Sciatic nerve (tissue), 2 donors: Measurements from ENCODE around the gene CD244. TPM values are rescaled to one million over a fixed set of nuclear protein-coding genes. Genes with fewer than 3 reads are reported as not detected.

Experiments
- ATAC-seq: fragments of 200-7000 bp; cut with Tn5 transposase; one replicate; pipeline ENCODE4 v1.9.1; 2020; ENCODE audit warnings: mild to moderate bottlenecking, moderate library complexity
- DNase-seq: peaks from one replicate; pipeline ENCODE4 v3.0.0-alpha.2; 2020; ENCODE audit warnings: low spot score
- intact Hi-C: fragments of 100-400 bp; cut with DNase I; formaldehyde crosslinking; loops from one replicate; pipeline ENCODE4 v1.14.2; 2022
- total RNA-seq: library from RNA; stranded (reverse); fragmentation: NEBNext Ultra II Directional; extraction: Animal tissue kit (Norgen Biotek cat#: 25700); gene quantifications from one replicate; pipeline ENCODE4 v1.2.1, GENCODE V29; 2021
- donor health status: DM: no; HTN: no; CAD: no.
- donor health status: DM: no; HTN: no; CAD: no.

Gene CD244
- total RNA-seq, 1 donor from 2014 or later: 0.98 TPM

DNA sequence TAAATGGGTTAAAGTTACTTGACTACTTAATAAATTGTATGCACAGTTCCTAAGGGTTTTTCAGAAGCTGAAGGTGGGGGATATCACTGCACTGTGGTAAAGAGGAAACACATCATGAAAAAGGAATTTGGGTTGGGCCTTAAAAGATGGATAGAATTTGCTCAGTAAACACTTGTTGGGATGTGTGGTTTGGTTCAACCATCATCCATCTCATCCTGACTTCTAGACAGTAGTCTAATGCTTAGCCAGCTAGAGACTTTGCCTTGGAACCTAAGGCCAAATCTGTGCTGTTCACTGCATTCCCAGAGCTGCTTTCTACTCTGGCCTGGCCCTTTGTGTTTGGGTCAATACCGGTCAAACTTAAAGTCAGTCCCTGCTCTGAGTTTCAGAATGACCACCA lies 36.1 kb downstream of the CD244 start:
- ATAC-seq (no peak), DNase-seq (no peak)
- intact Hi-C loops: no loop called here

DNA sequence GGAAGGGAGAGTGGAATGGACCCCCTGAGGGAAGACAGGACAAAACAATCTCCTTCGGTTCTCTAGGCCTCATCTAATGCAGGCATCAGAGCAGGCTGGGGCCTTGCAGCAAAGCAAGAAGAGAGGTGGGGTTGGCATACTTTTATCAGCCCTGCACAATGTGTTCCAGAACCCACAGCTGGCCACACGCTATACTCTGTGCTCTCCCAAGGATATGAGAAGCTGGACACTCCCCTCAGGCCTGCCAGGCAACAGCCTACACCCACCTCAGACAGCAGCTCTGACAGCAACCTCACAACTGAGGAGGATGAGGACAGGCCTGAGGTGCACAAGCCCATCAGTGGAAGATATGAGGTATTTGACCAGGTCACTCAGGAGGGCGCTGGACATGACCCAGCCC lies 39.4 kb downstream of the CD244 start:
- DNase-seq: no peak
- intact Hi-C loops: no loop called here
- no peak for ATAC-seq

DNA sequence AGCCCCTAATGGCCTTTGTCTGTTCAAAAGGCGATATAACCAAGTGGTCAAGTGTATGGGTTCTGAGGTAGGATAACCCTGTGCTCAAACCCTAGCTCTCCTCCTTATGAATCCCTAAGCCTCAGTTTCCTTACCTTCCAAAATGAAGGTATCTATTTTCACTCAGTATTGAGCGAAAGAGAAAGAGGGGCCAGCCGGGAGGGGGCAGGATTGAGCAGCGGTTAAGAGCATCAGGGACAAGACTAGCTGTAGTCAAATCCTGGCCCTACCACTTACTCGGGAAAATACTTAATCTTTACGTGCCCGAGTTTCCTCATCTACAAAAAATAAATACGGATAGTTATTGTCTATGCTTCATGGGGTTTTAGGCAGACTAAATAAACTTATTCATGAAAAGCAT lies 41.1 kb downstream of the CD244 start:
- DNase-seq (no peak), ATAC-seq (no peak)
- intact Hi-C loops: no loop called here

DNA sequence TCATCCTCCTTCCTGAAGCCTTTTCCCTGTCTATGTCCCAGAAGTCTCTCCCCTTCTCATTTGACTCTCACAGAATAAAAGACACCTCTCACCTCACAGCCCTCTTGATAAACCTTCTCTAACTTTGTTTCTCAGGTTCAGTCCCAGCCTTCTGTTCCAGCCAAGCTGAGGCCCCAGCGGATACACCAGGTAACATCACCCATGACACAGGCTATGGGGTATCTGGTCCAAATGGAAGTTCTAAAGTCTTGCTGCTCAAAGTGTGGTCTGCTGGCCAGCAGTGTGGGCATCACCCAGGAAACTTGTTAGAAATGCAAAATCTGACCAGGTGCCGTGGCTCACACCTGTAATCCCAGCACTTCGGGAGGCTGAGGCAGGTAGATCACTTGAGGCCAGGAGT lies 43.5 kb downstream of the CD244 start:
- DNase-seq: no peak
- no peak for ATAC-seq
- intact Hi-C loops: no loop called here

DNA sequence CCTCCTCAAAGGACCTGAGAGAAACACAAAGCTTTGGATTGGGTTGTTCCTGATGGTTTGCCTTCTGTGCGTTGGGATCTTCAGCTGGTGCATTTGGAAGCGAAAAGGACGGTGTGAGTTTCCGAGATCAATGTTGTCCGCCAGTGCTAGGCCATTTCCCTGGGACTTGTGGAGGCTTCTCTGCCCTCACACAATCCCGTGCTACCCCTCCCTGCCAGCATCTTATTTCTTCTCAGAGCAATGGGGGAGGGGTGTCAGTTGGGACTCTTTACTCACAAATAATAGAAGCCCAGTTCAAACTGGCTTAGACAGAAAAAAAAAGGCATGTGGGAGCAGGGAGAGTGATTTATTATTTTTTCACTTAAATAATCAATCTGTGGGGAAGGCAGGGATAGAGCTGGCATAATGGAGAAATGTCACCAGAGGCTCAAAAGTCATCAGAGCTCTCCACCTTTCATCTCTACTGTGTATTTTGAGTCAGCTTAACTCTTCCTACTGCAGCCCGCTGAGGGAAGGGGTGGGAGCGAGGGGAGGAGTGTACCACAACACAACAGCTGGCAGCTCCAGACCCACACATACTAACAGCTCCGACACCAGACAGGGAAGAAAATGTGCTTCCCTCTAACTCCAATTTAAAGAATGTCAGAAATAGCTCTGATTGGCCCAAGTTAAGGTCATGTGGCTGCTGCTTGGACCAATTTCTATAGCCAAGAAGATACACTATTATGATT lies 44.3 kb downstream of the CD244 start:
- DNase-seq (no peak), ATAC-seq (no peak)
- intact Hi-C loops: no loop called here

DNA sequence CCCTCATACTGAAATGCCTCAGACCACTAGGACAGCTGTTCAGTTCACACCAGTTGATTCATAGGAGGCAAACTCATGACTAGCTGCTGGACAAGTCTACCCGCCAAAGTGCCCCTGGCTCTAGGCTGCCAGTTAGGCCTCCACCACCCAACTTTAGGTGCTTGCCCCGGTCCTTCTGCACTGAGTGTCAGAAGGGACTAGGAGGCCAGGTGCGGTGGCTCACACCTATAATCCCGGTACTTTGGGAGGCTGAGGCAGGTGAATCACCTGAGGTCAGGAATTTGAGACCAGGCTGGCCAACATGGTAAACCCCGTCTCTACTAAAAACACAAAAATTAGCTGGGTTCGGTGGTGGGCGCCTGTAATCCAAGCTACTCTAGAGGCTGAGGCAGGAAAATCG lies 47.8 kb downstream of the CD244 start:
- DNase-seq (no peak), ATAC-seq (no peak)
- intact Hi-C loops: no loop called here

DNA sequence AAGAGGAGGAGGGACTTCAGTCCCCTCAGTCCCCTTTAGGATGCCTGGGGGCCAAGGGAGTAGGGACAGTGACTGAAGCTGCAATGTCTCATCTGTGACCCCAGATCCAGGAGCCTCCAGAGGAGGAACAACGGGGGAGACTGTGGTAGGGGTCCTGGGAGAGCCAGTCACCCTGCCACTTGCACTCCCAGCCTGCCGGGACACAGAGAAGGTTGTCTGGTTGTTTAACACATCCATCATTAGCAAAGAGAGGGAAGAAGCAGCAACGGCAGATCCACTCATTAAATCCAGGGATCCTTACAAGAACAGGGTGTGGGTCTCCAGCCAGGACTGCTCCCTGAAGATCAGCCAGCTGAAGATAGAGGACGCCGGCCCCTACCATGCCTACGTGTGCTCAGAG lies 48.4 kb downstream of the CD244 start:
- no peak for DNase-seq
- ATAC-seq: no peak
- intact Hi-C loops: no loop called here

DNA sequence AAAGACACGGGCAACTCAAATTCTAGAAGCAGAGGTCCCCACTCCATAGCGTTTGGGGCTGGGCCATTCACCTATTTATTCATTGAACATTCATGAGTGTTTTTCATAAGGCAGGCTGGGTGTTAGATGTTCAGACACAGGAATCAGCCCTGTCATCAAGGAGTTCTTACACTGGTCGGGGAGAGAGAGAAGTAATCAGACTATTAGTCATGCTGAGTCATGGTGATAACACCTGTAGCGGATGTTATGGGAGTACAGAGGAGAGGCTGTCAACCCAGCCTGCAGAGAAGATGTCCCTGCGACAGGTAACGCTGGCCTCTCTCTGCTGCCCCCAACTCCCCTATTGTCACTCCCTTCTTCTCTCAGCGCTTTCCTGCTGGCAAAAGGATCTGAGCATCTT lies 49.5 kb downstream of the CD244 start:
- DNase-seq: no peak
- intact Hi-C loops: no loop called here
- ATAC-seq: no peak

DNA sequence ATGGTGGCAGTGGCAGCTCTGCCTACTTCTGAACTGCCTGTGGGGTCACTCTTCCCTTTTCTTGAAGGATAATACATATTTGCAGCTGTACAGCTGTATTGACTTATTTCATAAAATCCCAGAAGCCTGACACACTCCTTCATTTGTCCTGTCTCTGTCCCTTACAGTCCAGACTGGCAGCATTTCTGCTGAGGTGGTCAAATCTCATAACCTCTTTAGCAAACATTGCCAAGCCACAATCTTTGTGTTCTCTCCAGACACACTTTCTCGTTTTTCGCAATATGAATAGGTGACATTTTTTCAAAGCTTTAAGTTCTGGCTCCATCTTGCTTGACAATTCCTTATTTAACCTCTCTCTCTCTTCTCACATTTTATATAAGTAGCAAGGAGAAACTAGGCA lies 51.5 kb downstream of the CD244 start:
- intact Hi-C loops: no loop called here
- no peak for ATAC-seq

DNA sequence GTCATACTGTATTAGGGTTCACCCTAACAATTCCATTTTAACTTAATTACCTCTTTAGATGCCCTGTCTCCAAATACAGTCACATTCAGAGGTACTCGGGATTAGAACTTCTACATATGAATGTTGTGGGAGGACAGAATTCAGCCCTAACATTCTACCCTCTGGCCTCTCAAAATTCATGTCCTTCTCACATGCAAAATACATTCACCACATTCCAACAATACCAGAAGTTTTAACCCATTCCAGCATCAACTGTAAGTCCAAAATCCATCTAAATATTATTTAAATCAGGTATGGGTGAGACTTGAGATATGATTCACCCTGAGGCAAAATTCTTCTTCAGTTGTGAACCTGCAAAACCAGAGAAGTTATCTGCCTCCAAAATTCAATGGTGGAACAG lies 52.2 kb downstream of the CD244 start:
- ATAC-seq: no peak
- intact Hi-C loops: no loop called here

More for the DNA sequence above, 51.5 kb downstream of the CD244 start:
- no peak for DNase-seq

DNA sequence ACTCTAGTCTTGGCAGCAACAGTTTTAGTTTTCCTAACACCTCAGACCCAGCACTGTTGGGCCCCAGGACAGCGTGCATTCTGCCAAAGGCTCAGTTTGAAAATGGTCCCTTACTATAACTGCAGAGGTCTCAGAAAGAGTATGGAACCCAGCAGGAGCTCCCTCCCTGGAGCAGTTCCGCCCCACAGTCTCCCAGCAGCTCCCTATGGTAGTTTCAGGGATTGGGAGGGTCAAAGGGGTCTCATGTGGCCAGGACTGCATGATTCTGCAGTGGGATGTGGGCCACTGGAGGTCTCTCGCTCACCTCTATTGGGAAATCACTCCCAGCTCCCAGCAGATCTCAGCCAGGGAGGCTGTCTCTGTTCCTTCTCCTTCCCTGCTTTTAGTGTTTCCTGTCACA lies 54.4 kb downstream of the CD244 start:
- DNase-seq (no peak), ATAC-seq (no peak)
- intact Hi-C loops: no loop called here

More for the DNA sequence above, 52.2 kb downstream of the CD244 start:
- no peak for DNase-seq

DNA sequence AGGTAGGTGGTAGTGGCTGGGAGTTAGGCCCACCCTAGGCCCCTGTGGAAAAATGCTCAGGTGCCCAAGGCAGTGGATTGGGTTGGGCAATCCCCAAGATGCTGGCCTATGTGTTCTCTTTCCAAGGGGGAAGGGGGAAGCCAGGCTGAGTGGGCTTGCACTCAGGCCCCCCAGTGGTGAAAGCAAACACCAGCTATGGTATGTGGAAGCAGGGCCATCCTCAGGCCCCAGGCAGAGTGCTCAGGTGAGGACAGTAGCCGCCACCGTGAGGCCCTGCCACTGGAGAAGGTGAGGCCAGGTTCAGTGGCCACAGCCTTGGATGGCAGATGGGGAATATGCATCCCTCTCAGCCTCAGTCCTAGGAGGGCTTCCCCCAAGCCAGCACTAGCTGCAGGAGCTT lies 54.9 kb downstream of the CD244 start:
- ATAC-seq: no peak
- intact Hi-C loops: no loop called here
- DNase-seq: no peak

DNA sequence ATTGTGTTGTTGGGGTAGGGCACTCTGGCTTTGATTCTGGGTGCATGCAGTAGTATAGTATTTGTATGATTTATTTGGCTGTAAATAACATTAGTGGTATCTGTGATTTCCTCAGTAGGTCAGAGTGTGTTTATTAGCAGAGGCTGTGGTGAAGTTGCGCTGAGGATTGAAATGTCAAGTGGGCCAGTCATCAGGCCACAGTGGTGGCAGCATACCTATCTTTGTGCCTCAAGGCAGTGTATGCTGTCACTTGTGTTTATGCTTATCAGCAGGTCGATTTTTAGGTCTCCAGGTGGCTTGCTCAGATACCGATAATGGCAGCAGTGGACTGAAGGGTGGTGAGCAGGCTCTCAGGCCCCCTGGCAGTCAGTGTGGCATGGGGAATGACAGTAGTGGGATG lies 55.4 kb downstream of the CD244 start:
- intact Hi-C loops: no loop called here
- DNase-seq: no peak
- no peak for ATAC-seq

DNA sequence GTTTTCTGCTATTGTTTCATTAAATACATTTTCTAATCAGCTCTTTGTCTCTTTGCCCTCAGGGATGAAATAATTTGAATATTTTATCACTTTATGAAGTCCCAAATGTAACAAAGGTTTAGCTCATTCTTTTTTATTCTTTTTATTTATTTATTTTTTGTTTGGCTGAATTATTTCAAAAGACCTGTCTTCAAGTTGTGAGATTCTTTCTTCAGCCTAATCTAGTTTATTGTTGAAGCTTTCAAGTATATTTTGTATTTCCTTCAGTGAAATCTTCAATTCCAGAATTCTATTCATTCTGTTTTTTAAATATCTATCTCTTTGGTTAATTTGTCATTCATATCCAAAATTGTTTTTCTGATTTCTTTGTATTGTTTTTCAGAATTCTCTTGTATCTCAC lies 55.9 kb downstream of the CD244 start:
- ATAC-seq: no peak
- intact Hi-C loops: no loop called here

DNA sequence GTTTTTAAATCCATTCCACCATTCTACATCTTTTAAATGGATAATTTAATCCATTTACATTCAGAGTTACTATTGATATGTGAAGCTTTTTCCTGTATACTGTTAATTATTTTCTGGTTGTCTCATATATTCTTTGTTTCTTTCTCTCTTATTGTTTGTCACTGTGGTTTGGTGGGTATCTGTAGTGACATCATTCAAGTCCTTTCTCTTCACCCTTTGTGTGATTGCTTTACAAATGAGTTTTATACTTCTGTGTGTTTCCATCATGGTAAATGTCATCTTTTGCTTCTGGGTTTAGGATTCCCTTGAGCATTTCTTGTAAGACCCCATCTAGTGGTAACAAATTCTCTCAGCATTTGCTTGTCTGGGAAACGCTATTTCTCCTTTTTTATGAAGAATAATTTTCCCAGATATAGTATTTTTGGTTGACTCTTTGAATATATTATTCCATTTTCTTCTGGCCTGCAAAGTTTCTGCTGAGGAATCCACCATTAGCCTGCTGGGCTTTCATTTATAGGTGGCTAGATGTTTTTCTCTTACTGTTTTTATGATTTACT lies 56.5 kb downstream of the CD244 start:
- DNase-seq (no peak), ATAC-seq (no peak)
- intact Hi-C loops: no loop called here

More for the DNA sequence above, 55.9 kb downstream of the CD244 start:
- DNase-seq: no peak

DNA sequence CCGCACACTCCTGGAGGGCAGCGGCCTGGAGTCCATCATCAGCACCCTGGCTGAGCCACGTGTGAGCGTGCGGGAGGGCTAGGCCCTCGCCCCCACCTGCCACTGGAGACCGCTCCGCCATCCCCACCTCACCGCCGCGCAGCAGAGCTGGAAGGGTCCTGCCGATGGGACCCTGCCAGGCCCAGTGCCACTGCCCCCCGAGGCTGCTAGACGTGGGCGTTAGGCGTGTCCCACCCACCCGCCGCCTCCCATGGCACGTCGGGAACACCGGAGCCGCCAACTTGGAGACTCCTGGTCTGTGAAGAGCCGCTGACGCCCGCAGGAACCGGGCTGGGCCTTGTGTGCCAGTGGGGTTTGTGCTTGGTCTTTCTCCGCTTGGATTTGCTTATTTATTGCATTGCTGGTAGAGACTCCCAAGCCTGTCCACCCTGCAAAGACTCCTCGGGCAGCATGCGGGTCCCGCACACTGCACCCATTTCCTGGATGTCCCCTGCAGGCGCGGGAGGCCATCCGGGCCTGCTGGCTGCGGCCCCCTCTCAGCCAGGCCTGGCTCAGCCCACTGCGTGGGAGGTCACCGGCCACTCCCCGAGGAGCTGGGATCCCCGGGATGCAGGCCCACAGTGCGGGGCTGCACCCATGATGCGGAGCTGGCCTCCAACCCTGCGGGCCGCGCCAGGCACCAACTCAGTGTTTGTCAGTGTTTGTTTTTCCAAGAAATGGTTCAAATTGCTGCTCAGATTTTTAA lies 60.7 kb downstream of the CD244 start:
- no peak for ATAC-seq
- DNase-seq: no peak
- intact Hi-C loops: no loop called here

DNA sequence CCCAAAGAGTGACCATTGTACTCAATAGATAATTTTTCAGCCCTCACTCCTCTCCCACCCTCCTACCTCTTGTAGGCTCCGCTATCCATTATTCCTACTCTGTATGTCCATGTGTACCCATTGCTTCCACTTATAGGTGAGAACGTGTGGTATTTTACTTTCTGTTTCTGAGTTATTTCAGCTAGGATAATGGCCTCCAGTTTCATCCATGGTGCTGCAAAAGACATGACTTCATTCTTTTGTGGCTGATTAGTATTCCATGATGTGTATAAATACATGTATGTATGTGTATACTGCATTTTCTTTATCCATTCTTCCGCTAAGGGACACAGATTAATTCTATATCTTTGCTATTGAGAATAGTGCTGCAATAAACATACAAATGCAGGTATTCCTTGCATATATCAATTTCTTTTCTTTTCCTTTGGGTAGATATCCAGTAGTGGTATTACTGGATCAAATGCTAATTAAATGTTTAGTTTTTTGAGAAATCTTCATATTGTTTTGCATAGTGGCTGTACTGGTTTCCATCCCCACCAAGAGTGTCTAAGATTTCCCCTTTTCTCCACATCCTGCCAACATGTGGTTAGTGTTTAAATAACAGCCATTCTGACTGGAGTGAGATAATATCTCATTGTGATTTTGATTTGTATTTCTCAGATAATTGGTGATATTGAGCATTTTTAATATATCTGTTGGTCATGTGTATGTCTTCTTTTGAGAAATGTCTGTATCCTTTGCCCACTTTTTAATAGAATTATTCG lies 61.9 kb downstream of the CD244 start:
- ATAC-seq: no peak
- intact Hi-C loops: no loop called here
- DNase-seq: no peak

DNA sequence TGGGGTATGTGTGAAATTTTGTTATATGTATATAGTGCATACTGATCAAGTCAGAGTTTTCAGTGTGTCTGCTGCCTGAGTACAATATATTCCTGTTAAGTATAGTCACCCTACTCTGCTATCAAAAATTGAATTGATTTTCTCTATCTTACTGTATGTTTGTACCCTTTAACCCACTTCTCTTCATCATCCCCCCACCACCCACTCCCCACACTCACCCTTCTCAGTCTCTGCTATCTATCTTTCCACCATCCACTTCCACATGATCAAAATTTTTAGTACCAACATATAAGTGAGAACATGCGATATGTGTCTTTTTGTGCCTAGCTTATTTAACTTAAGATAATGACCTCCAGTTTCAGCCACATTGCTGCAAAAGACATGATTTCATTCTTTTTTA lies 62.5 kb downstream of the CD244 start:
- ATAC-seq: no peak
- intact Hi-C loops: no loop called here
- DNase-seq: no peak

DNA sequence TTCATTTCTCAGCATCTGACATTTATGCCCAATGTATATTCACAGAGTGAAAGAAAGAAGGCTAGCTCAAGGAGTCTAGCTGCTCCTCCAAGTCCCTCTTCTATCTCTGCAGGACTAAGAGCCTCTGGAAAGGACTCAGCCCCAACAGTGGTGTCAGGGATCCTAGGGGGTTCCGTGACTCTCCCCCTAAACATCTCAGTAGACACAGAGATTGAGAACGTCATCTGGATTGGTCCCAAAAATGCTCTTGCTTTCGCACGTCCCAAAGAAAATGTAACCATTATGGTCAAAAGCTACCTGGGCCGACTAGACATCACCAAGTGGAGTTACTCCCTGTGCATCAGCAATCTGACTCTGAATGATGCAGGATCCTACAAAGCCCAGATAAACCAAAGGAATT lies 63.0 kb downstream of the CD244 start:
- intact Hi-C loops: no loop called here
- ATAC-seq: no peak
- no peak for DNase-seq

DNA sequence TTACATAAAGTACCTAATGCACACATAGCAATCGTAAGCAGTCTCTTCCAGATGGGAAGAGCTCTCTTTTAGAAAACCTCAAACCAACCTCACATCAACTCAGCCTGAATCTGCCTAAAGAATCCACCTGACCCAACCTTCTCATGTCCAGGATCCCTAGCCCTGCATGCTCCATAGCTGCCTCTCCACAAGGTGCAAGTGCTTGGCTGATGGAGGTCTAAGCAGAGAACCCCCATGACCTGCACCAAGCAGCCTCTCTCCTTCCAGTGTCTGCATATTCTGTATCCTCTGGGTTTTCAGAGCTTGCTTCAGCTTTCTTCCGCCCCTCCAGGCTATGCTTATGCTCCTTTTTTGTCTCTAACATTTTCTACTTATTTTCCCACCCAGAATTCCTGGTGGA lies 64.2 kb downstream of the CD244 start:
- no peak for DNase-seq
- intact Hi-C loops: no loop called here
- no peak for ATAC-seq
